Sigmoid colon (tissue), 7 donors: ENCODE results near the gene PLSCR3. TPM values are rescaled to one million over a fixed set of nuclear protein-coding genes. Genes with fewer than 3 reads are reported as not detected.

Experiments used
- DNase-seq: peaks from one replicate; pipeline ENCODE4 v3.0.0-alpha.2; 2019
- H3K27ac ChIP-seq, 4 donors: fragments of 200-600 bp; sonication (generic); one replicate each; pipeline ENCODE4 v1.5.1; 2016 to 2019; ENCODE audit warnings: mild to moderate bottlenecking in 1 of 4
- H3K27me3 ChIP-seq, 3 donors: fragments of 200-600 bp; sonication (generic); one replicate each; pipeline ENCODE4 v1.5.1; 2019; ENCODE audit warnings: mild to moderate bottlenecking in 1 of 3
- H3K36me3 ChIP-seq, 4 donors: fragments of 200-600 bp; sonication (generic); one replicate each; pipeline ENCODE4 v1.5.1; 2016 to 2019
- H3K4me1 ChIP-seq, 4 donors: fragments of 200-600 bp; sonication (generic); one replicate each; pipeline ENCODE4 v1.5.1; 2017 to 2019
- H3K4me3 ChIP-seq, 4 donors: fragments of 200-600 bp; sonication (generic); one replicate each; pipeline ENCODE4 v1.5.1; 2017 to 2019; ENCODE audit warnings: mild to moderate bottlenecking in 2 of 4, moderate library complexity in 1 of 4
- H3K9me3 ChIP-seq, 4 donors: fragments of 200-600 bp in 3 of 4; sonication (generic) in 3 of 4; one replicate each; pipeline versions ENCODE4 v1.5.1 to v1.6.1; 2013 to 2019
- EP300 ChIP-seq, 4 donors: sonication (generic); formaldehyde crosslinking; IDR thresholded peaks; one replicate each; pipeline ENCODE4 v1.6.1; 2017; ENCODE audit warnings: antibody characterized with exemption in 4 of 4
- POLR2A ChIP-seq, 2 donors: fragments of 450-650 bp; IDR thresholded peaks; one replicate each; pipeline ENCODE4 v1.6.1; 2016; ENCODE audit warnings: antibody characterized with exemption in 2 of 2, mild to moderate bottlenecking in 2 of 2, moderate library complexity in 2 of 2
- POLR2AphosphoS5 ChIP-seq, 4 donors: sonication (generic); formaldehyde crosslinking; IDR thresholded peaks; one replicate each; pipeline ENCODE4 v1.6.1; 2017; ENCODE audit warnings: antibody characterized with exemption in 4 of 4
- WGBS, 2 donors: extraction: QIAGEN DNeasy Blood & Tissue Kit; methylation state at CpG; one replicate each; pipeline ENCODE4 v1.1.7; 2013; 5-methylcytosine and 5-hydroxymethylcytosine counted together
- intact Hi-C: fragments of 100-400 bp; cut with DNase I; formaldehyde crosslinking; loops from one replicate; pipeline ENCODE4 v1.15.1; 2023
- polyA plus RNA-seq, 3 donors: library from polyadenylated mRNA; stranded (reverse); fragments of 200-250 nt; gene quantifications; one replicate each; pipeline ENCODE4 v1.2.3, GENCODE V29; 2013
- total RNA-seq, 4 donors: library from RNA; depleted of rRNA; stranded (reverse); fragments of >200 nt; gene quantifications; one replicate each; pipeline ENCODE4 v1.1.0, GENCODE V29; 2016
- TF ChIP-seq, protein P1 (sequence below), 4 experiments: fragments of 450-650 bp in 3 of 4; fragments of 200-600 bp in 1 of 4; IDR thresholded peaks; one replicate each; pipeline ENCODE4 v1.5.1; 2016 to 2019; ENCODE audit warnings: antibody characterized with exemption in 4 of 4, mild to moderate bottlenecking in 3 of 4, moderate library complexity in 2 of 4
- donor health status: healthy with polysubstance abuse.
- donor health status: Bipolar disorder and iron deficiency.
- donor health status: healthy.

The PLSCR3 gene
- total and polyA plus RNA-seq, 7 donors: 10.4 to 27.2 (median 14.8) TPM

DNA sequence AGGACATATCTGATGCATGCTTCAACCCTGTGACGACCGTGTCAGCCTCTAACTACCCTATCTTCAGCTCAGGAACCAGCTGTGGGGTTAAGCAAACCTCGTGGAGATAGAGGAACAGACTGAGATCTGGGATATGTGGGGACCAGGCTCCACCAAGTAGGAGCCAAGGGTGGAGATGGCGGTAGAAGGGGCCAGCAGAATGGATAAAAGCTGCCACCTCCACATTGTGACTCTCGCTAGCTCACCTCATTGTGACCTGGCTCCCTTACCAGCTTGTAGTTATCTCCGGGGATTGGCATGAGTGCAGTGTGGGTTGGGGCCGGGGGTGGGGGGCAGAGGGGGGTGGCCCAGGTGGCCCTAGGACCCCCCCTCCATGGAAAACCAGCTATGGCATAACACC, 31.0 kb upstream of the PLSCR3 start, which contains the start of gene SPEM2:
SPEM2 (plus strand) TSS at position 301 of the 400 bp plus-strand sequence; CDS start at position 374, 73 bp downstream.
- H3K4me1 ChIP-seq: no peaks in the 10 kb centered on the region
- 82 to 84% methylated on average over 7 of the region's 7 CpGs for WGBS, 2 donors
- H3K9me3 ChIP-seq: no peaks in the 10 kb centered on the region
- intact Hi-C loops: no loop called here
- TF ChIP-seq, protein P1, sequence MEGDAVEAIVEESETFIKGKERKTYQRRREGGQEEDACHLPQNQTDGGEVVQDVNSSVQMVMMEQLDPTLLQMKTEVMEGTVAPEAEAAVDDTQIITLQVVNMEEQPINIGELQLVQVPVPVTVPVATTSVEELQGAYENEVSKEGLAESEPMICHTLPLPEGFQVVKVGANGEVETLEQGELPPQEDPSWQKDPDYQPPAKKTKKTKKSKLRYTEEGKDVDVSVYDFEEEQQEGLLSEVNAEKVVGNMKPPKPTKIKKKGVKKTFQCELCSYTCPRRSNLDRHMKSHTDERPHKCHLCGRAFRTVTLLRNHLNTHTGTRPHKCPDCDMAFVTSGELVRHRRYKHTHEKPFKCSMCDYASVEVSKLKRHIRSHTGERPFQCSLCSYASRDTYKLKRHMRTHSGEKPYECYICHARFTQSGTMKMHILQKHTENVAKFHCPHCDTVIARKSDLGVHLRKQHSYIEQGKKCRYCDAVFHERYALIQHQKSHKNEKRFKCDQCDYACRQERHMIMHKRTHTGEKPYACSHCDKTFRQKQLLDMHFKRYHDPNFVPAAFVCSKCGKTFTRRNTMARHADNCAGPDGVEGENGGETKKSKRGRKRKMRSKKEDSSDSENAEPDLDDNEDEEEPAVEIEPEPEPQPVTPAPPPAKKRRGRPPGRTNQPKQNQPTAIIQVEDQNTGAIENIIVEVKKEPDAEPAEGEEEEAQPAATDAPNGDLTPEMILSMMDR (IDR thresholded peaks at IDR 0.05): no peak
- TF ChIP-seq POLR2AphosphoS5 (IDR thresholded peaks at IDR 0.05) (no peak), POLR2A (IDR thresholded peaks at IDR 0.05) (no peak), EP300 (IDR thresholded peaks at IDR 0.05) (no peak)
- H3K27me3 ChIP-seq: no peaks in the 10 kb centered on the region
- no peak within 1 kb of the TSS for H3K4me3 ChIP-seq
- no peak within 1 kb of the TSS for H3K27ac ChIP-seq
- H3K36me3 ChIP-seq: no peaks in the 10 kb centered on the region
- DNase-seq: no peak

DNA sequence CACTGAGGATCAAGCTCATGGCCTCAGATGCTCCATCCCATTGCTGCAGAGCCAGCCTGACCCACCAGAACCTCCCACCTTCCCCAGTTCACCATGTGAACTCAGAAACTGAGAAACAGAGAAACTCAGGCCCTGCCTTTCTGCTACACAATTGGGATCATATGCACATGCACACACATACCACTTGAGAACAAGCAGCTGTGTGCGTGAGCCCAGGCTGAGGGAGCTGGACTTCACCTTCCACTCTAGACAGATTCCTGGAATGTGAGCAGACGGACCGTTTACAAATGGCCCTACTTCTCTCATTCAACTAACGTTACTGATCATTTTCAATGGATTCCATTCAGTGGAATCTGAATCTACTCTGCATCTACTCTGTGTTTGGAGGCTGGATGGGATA, 29.4 kb upstream of the PLSCR3 start:
- Histone ChIP-seq H3K27ac (no peak overlapping the region), H3K4me3 (no peak overlapping the region), H3K9me3 (no peaks in the 10 kb centered on the region), H3K4me1 (no peaks in the 10 kb centered on the region), H3K27me3 (no peaks in the 10 kb centered on the region), H3K36me3 (no peaks in the 10 kb centered on the region)
- no peak for DNase-seq
- intact Hi-C loops: no loop called here
- TF ChIP-seq POLR2A (IDR thresholded peaks at IDR 0.05) (no peak), EP300 (IDR thresholded peaks at IDR 0.05) (no peak), POLR2AphosphoS5 (IDR thresholded peaks at IDR 0.05) (no peak)
- TF ChIP-seq, protein P1 (IDR thresholded peaks at IDR 0.05): no peak
- 69 to 76% methylated on average over 4 of the region's 4 CpGs for WGBS, 2 donors

DNA sequence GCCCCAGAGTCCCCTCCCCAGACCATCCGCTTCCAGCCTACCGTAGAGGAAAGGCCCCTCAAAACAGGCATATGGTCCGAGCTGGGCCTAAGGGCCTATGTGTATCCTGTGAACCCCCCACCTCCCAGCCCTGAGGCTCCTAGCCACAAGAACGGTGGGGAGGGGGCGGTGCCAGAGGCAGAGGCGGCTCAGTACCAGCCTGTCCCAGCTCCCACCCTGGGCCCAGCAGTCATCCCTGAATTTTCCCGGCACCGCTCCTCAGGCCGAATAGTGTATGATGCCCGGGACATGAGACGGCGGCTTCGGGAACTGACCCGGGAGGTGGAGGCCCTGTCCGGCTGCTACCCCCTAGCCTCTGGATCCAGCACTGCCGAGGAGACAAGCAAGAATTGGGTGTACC, 26.9 kb upstream of the PLSCR3 start:
- Histone ChIP-seq H3K4me3 (no peak overlapping the region), H3K4me1 (no peaks in the 10 kb centered on the region), H3K27ac (no peak overlapping the region), H3K36me3 (peaks cover 0 to 20% (median 3%) of the 10 kb centered on the region in 4 donors), H3K27me3 (no peaks in the 10 kb centered on the region), H3K9me3 (no peaks in the 10 kb centered on the region)
- TF ChIP-seq POLR2AphosphoS5 (IDR thresholded peaks at IDR 0.05) (no peak), POLR2A (IDR thresholded peaks at IDR 0.05) (no peak), EP300 (IDR thresholded peaks at IDR 0.05) (no peak)
- TF ChIP-seq, protein P1 (IDR thresholded peaks at IDR 0.05): no peak
- intact Hi-C loops: no loop called here
- no peak for DNase-seq
- 94 to 95% methylated on average over 16 of the region's 16 CpGs for WGBS, 2 donors

DNA sequence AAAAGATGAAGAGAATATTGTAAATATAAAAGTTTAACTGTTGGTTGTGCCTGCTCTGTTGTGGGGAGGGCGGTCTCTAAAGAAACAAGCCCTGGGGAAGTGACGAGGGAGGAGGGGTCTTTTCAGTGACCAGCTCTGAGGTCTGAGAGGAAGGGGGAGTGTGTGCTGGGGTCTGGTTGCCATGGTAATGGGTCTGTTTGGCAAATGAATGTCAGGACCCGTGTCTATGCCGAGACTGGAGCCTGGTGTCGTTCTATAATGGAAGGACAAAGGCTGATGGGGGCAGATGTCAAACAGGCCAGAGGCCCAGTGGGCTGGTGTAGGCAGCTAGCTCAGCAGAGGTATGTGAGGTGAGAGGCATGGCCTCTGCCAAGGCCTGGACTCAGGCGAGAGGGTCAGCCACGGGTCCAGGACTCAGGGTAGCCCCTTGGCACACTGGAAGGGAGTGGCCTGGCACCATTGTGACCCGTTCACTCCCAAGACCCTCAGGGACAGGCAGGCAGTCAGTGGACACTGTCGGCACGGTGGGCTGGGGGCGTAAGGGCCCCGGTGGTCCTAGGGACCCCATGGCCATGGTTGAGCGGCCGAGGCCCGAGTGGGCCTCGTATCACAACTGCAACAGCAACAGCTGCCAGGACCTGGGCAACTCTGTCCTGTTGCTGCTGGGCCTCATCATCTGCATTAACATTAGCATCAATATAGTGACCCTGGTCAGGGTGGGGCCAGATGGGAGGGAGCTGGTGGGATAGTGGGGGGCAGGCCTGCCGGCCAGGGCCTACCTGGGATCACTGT, 25.7 kb upstream of the PLSCR3 start, which contains the start of gene SPEM1:
SPEM1 (plus strand) TSS at position 506 of the 792 bp plus-strand sequence; CDS start at position 567, 61 bp downstream.
- Histone ChIP-seq H3K4me3 (no peak within 1 kb of the TSS), H3K4me1 (no peaks in the 10 kb centered on the region), H3K27me3 (no peaks in the 10 kb centered on the region), H3K36me3 (peaks cover 0 to 30% (median 5%) of the 10 kb centered on the region in 4 donors), H3K27ac (no peak within 1 kb of the TSS), H3K9me3 (no peaks in the 10 kb centered on the region)
- no peak for DNase-seq
- intact Hi-C loops: no loop called here
- TF ChIP-seq POLR2AphosphoS5 (IDR thresholded peaks at IDR 0.05) (no peak), EP300 (IDR thresholded peaks at IDR 0.05) (no peak), POLR2A (IDR thresholded peaks at IDR 0.05) (no peak)
- TF ChIP-seq, protein P1 (IDR thresholded peaks at IDR 0.05): no peak
- 84 to 87% methylated on average over 17 of the region's 17 CpGs for WGBS, 2 donors
